Neutrophil (primary cell): Measurements from ENCODE around the gene NOL6.
"Not testable (repeated sequence)": the region's sequence is repeated elsewhere in the genome, so short reads cannot be mapped to it uniquely, and the experiment has no call there.

Experiments
- H3K27ac ChIP-seq: fragments of 200-600 bp; sonication (generic); 2 replicates; pipeline ENCODE4 v1.5.1; 2016; ENCODE audit warnings: mild to moderate bottlenecking, moderate library complexity
- H3K27me3 ChIP-seq: fragments of 200-600 bp; sonication (generic); 2 replicates; pipeline ENCODE4 v1.6.0; 2016; ENCODE audit warnings: mild to moderate bottlenecking
- H3K36me3 ChIP-seq: fragments of 200-600 bp; sonication (generic); 2 replicates; pipeline ENCODE4 v1.5.1; 2017
- H3K4me1 ChIP-seq, 2 experiments: fragments of 200-600 bp in 1 of 2; sonication (generic) in 1 of 2; 1 replicate in 1 of 2; 2 replicates in 1 of 2; pipeline versions ENCODE4 v1.5.1 to v1.6.1; 2013 to 2016; ENCODE audit warnings: low read depth in 1 of 2, low read length in 1 of 2, mild to moderate bottlenecking in 1 of 2, moderate library complexity in 1 of 2; ENCODE audit not compliant: control insufficient read depth in 1 of 2, insufficient read depth in 1 of 2
- H3K4me3 ChIP-seq, 2 experiments: fragments of 200-600 bp in 1 of 2; sonication (generic) in 1 of 2; 1 replicate in 1 of 2; 2 replicates in 1 of 2; pipeline ENCODE4 v1.5.1; 2013 to 2016; ENCODE audit warnings: low read depth in 1 of 2, low read length in 1 of 2, mild to moderate bottlenecking in 1 of 2, moderate library complexity in 1 of 2
- H3K9me3 ChIP-seq: fragments of 200-600 bp; sonication (generic); 2 replicates; pipeline ENCODE4 v1.5.1; 2016
- TF ChIP-seq, protein P1 (sequence below): fragments of 200-600 bp; sonication (generic); IDR thresholded peaks from 2 replicates; pipeline ENCODE4 v1.5.1; 2016; ENCODE audit warnings: antibody characterized with exemption

Gene NOL6, protein sequence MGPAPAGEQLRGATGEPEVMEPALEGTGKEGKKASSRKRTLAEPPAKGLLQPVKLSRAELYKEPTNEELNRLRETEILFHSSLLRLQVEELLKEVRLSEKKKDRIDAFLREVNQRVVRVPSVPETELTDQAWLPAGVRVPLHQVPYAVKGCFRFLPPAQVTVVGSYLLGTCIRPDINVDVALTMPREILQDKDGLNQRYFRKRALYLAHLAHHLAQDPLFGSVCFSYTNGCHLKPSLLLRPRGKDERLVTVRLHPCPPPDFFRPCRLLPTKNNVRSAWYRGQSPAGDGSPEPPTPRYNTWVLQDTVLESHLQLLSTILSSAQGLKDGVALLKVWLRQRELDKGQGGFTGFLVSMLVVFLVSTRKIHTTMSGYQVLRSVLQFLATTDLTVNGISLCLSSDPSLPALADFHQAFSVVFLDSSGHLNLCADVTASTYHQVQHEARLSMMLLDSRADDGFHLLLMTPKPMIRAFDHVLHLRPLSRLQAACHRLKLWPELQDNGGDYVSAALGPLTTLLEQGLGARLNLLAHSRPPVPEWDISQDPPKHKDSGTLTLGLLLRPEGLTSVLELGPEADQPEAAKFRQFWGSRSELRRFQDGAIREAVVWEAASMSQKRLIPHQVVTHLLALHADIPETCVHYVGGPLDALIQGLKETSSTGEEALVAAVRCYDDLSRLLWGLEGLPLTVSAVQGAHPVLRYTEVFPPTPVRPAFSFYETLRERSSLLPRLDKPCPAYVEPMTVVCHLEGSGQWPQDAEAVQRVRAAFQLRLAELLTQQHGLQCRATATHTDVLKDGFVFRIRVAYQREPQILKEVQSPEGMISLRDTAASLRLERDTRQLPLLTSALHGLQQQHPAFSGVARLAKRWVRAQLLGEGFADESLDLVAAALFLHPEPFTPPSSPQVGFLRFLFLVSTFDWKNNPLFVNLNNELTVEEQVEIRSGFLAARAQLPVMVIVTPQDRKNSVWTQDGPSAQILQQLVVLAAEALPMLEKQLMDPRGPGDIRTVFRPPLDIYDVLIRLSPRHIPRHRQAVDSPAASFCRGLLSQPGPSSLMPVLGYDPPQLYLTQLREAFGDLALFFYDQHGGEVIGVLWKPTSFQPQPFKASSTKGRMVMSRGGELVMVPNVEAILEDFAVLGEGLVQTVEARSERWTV

DNA sequence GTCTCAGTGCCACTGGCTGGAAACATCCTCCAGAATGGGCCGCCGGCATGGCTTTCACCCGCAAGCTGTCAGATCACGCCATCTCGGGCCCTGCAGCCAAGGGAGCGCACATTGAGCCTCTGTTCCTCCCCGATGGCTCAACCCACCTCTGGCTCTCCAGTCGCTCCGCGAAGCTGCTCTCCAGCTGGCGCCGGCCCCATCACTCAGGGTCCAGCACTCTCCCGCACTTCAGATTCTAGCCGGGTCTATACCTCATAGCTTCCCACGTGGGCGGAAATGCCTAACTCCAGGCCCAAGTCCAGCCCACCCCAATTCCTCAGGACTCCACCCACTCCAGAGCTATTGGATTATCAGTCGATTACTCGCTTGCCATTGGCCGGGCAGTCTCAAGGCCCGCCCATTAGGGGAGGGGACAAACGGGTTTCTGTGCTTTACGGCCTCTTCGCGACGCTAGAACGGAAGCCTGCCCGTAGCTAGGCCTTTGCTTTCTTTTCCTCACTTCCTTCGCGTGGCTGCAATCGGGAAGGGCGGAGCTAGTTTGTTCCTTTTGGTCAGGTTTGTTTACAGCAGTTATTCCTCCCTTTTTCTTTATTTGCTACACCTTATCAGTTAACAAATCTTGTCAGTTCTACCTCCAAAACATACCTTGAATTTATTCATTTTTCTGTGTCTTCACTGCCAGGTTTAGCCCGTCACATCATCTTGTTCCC is at the start of gene NOL6:
NOL6 (minus strand) TSS at position 282 of the 710 bp plus-strand sequence; CDS start at position 200, 82 bp downstream.
- peak within 1 kb of the TSS; percentile 78 for H3K27ac ChIP-seq
- peaks cover 28% of the 10 kb centered on the region for H3K36me3 ChIP-seq
- H3K4me3 ChIP-seq = peak within 1 kb of the TSS; percentile 86
- TF ChIP-seq, protein P1, sequence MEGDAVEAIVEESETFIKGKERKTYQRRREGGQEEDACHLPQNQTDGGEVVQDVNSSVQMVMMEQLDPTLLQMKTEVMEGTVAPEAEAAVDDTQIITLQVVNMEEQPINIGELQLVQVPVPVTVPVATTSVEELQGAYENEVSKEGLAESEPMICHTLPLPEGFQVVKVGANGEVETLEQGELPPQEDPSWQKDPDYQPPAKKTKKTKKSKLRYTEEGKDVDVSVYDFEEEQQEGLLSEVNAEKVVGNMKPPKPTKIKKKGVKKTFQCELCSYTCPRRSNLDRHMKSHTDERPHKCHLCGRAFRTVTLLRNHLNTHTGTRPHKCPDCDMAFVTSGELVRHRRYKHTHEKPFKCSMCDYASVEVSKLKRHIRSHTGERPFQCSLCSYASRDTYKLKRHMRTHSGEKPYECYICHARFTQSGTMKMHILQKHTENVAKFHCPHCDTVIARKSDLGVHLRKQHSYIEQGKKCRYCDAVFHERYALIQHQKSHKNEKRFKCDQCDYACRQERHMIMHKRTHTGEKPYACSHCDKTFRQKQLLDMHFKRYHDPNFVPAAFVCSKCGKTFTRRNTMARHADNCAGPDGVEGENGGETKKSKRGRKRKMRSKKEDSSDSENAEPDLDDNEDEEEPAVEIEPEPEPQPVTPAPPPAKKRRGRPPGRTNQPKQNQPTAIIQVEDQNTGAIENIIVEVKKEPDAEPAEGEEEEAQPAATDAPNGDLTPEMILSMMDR = peak; percentile 36
- no peaks in the 10 kb centered on the region for H3K27me3 ChIP-seq
- peaks cover 13 to 18% of the 10 kb centered on the region in 2 experiments for H3K4me1 ChIP-seq
- H3K9me3 ChIP-seq = no peaks in the 10 kb centered on the region

DNA sequence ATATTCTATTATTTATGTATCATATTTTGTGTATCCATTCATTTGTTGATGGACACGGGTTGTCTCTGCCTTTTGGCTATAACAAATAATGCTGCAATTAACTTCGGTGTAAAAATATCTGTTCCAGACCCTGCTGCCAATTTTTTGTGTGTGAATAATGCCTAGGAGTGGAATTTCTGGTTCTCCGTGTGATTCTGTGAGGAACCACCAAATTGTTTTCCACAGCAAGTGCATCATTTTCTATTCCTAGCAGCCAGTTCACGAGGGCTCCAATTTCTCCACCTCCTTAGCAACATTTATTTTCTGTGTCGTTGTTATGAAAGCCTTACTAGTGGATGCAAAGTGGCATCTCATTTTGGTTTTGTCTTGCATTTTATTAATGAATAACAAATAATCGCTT is 48.1 kb upstream of the NOL6 start:
- H3K27ac ChIP-seq, H3K36me3 ChIP-seq, H3K4me3 ChIP-seq, H3K9me3 ChIP-seq: not testable (repeated sequence)
- H3K27me3 ChIP-seq = peaks cover 59% of the 10 kb centered on the region
- H3K4me1 ChIP-seq = peaks cover 3 to 14% of the 10 kb centered on the region in 2 experiments

DNA sequence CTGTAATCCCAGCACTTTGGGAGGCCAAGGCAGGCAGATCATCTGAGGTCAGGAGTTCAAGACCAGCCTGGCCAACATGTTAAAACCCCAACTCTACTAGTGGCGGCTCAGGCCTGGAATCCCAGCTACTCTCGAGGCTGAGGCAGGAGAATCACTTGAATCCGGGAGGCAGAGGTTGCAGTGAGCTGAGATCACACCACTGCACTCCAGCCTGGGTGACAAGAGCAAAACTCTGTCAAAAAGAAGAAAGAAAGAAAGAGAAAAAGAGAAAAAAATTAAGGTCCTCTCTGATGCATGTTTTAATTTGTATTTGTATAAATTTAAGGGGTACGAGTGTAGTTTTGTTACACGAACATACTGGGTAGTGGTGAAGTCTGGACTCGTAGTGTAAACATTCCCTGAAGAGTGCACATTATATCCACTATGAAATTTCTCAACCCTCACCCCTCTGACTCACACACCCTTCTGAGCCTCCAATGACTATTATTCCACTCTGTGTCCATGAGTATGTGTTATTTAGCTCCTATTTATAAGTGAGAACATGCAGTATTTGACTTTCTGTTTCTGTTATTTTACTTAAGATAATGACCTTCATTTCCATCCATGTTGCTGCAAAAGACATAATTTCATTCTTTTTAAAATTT is 44.3 kb upstream of the NOL6 start:
- peaks cover 20% of the 10 kb centered on the region for H3K27me3 ChIP-seq
- not testable (repeated sequence) for H3K4me1 ChIP-seq, H3K27ac ChIP-seq, H3K9me3 ChIP-seq, H3K36me3 ChIP-seq, H3K4me3 ChIP-seq

DNA sequence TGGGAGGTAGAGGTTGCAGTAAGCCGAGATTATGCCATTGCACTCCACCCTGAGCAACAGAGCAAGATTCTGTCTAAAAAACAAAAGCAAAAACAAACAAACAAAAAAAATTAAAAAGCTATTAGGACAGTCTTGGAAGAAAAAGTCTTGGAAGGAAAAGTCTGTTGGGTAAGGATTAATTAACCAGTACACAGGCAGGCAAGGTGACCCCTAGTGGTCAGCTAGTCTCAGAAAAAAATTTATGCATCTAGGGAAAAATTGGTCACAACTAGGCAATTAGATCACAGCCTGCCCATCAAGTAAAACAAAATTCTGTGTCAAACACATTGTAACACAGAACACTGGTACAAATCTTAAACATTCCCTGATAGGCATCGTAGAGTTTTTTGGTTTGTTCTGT is 43.6 kb upstream of the NOL6 start:
- Histone ChIP-seq H3K36me3 (no peaks in the 10 kb centered on the region), H3K27me3 (peaks cover 14% of the 10 kb centered on the region), H3K4me1 (no peaks in the 10 kb centered on the region), H3K4me3 (no peak overlapping the region), H3K9me3 (no peaks in the 10 kb centered on the region), H3K27ac (no peak overlapping the region)
- TF ChIP-seq, protein P1 = no peak

DNA sequence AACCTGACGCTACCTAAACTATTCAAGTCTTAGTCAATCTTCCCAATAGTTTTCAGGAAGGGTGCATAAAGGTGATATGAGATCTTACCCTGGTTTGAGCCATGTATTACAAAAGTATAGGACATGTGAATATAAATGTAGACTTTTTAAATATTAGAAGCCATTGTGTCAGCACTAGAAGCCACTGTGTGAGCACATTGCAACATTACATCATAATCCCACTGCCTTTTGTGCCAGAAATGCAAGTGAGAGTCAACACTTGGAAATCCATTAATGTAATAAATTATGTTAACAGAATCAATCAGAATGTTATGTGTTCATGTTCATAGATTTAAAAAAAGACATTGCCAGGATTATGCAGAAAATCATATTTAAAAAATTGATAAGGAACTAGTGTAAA is 42.7 kb upstream of the NOL6 start:
- H3K27ac ChIP-seq, H3K4me3 ChIP-seq, H3K4me1 ChIP-seq, H3K36me3 ChIP-seq, H3K9me3 ChIP-seq, H3K27me3 ChIP-seq: not testable (repeated sequence)

DNA sequence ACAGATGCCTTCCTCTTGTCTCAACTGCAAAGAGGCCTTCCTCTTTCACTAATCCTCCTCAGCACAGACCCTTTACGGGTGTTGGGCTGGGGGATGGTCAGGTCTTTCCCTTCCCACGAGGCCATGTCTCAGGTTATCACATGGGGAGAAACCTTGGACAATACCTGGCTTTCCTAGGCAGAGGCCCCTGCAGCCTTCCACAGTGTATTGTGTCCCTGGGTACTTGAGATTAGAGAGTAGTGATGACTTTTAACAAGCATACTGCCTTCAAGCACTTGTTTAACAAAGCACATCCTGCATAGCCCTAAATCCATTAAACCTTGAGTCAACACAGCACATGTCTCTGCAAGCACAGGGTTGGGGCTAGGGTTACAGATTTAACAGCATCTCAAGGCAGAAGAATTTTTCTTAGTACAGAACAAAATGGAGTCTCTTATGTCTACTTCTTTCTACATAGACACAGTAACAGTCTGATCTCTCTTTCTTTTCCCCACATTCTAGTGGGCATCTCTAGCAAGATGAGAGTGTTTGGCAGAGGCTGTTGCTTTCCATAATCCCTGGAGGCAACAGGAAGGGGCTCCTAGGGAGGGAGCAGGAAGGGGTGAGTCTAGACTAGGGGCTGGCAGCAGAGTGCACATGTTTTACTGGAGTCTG is 41.7 kb upstream of the NOL6 start:
- not testable (repeated sequence) for H3K27me3 ChIP-seq, H3K4me3 ChIP-seq, H3K4me1 ChIP-seq, H3K36me3 ChIP-seq, H3K9me3 ChIP-seq, H3K27ac ChIP-seq

DNA sequence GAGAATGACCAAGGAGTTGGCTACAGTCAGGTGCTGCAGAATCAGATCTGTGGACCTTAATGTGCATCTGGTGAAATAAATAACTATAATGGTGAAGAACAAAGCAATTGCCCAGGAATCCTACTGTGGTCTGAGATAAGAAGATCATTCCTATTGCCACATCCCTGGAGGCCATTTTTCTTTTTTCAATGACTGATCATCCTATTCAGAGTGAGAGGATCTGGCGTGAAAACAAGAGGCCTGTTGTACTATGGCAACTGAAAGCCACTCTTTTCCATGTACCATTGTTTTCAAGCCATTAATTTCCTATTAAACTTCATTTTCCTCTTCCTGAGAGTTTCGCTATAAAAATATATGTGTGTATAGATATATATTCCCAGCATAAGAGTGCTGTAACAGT is 38.8 kb upstream of the NOL6 start:
- H3K27ac ChIP-seq, H3K36me3 ChIP-seq, H3K9me3 ChIP-seq, H3K4me1 ChIP-seq, H3K27me3 ChIP-seq, H3K4me3 ChIP-seq: not testable (repeated sequence)

DNA sequence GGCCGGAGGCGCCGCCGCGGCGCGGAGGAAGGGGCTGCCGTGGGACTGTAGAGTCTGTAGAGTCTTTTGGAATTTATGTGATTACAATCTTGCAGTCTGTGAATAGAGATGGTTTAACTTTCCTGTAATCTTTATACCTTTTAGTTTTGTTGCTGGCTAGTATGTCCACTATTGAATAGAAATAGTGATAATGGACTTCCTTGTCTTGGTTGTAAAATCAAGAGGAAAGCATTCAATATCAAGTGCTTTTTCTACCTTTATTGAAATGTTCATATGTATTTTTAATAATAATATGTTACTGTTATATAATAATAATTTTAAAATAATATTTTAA is 37.4 kb upstream of the NOL6 start:
- H3K4me3 ChIP-seq = peak overlapping the region; percentile 58 to 62
- not testable (repeated sequence) for H3K27ac ChIP-seq, H3K27me3 ChIP-seq, H3K9me3 ChIP-seq, H3K36me3 ChIP-seq, H3K4me1 ChIP-seq
